IPS-18a (cell line): Measurements from ENCODE around the gene TBX5.

Source experiments
- H3K27ac ChIP-seq: one replicate; pipeline ENCODE4 v1.5.1; 2013; ENCODE audit warnings: low read length
- H3K27me3 ChIP-seq: one replicate; pipeline ENCODE4 v1.6.1; 2013; ENCODE audit warnings: mild to moderate bottlenecking, low read length; ENCODE audit not compliant: control insufficient read depth, insufficient read depth
- H3K36me3 ChIP-seq: one replicate; pipeline ENCODE4 v1.6.1; 2013; ENCODE audit warnings: low read depth, low read length; ENCODE audit not compliant: control insufficient read depth
- H3K4me1 ChIP-seq: one replicate; pipeline ENCODE4 v1.6.1; 2013; ENCODE audit warnings: low read depth, low read length; ENCODE audit not compliant: control insufficient read depth
- H3K4me3 ChIP-seq: one replicate; pipeline ENCODE4 v1.5.1; 2013; ENCODE audit warnings: low read length
- H3K9ac ChIP-seq: one replicate; pipeline ENCODE4 v1.6.1; 2013; ENCODE audit warnings: mild to moderate bottlenecking, low read length, moderate library complexity
- H3K9me3 ChIP-seq: one replicate; pipeline ENCODE4 v1.6.1; 2013; ENCODE audit warnings: low read depth, low read length; ENCODE audit not compliant: control insufficient read depth

The TBX5 gene

GRCh38 chr12:114405519-114406271 lies at the start of gene TBX5:
TSS of gene TBX5 (minus strand) at chr12:114406144. CDS start at chr12:114403898, 2,246 bp downstream.
- Histone ChIP-seq H3K9me3 (no peaks in the 10 kb centered on the region), H3K27ac (no peak within 1 kb of the TSS), H3K4me3 (no peak within 1 kb of the TSS), H3K27me3 (peaks cover 100% of the 10 kb centered on the region), H3K4me1 (peaks cover 13% of the 10 kb centered on the region), H3K36me3 (no peaks in the 10 kb centered on the region), H3K9ac (no peak within 1 kb of the TSS)

- no peak overlapping the region for H3K9ac ChIP-seq
- H3K4me3 ChIP-seq = no peak overlapping the region
- peaks cover 85% of the 10 kb centered on the region for H3K27me3 ChIP-seq
- H3K36me3 ChIP-seq = no peaks in the 10 kb centered on the region
- no peaks in the 10 kb centered on the region for H3K9me3 ChIP-seq
- H3K27ac ChIP-seq = no peak overlapping the region
- peaks cover 20% of the 10 kb centered on the region for H3K4me1 ChIP-seq
Observed at GRCh38 chr12:114451657-114452056, 45.7 kb upstream of the TBX5 start.

GRCh38 chr12:114450515-114451300 lies 44.8 kb upstream of the TBX5 start:
- H3K4me3 ChIP-seq = no peak overlapping the region
- H3K9me3 ChIP-seq = peaks cover 5% of the 10 kb centered on the region
- no peaks in the 10 kb centered on the region for H3K36me3 ChIP-seq
- peaks cover 20% of the 10 kb centered on the region for H3K4me1 ChIP-seq
- H3K27ac ChIP-seq = no peak overlapping the region
- H3K9ac ChIP-seq = no peak overlapping the region
- H3K27me3 ChIP-seq = peaks cover 91% of the 10 kb centered on the region

- peaks cover 94% of the 10 kb centered on the region for H3K27me3 ChIP-seq
- no peaks in the 10 kb centered on the region for H3K36me3 ChIP-seq
- H3K4me1 ChIP-seq = peaks cover 20% of the 10 kb centered on the region
- H3K9me3 ChIP-seq = peaks cover 5% of the 10 kb centered on the region
- H3K27ac ChIP-seq = no peak overlapping the region
- no peak overlapping the region for H3K9ac ChIP-seq
- no peak overlapping the region for H3K4me3 ChIP-seq
Observed at GRCh38 chr12:114450019-114450418, 44.1 kb upstream of the TBX5 start.

- no peak overlapping the region for H3K9ac ChIP-seq
- H3K27me3 ChIP-seq = peaks cover 98% of the 10 kb centered on the region
- H3K4me3 ChIP-seq = no peak overlapping the region
- no peaks in the 10 kb centered on the region for H3K36me3 ChIP-seq
- peaks cover 5% of the 10 kb centered on the region for H3K9me3 ChIP-seq
- H3K27ac ChIP-seq = no peak overlapping the region
- H3K4me1 ChIP-seq = peaks cover 20% of the 10 kb centered on the region
Observed at GRCh38 chr12:114448618-114448933, 42.6 kb upstream of the TBX5 start.

GRCh38 chr12:114447799-114448617 lies 42.1 kb upstream of the TBX5 start:
- Histone ChIP-seq H3K27ac (no peak overlapping the region), H3K9ac (no peak overlapping the region), H3K27me3 (peaks cover 100% of the 10 kb centered on the region), H3K36me3 (no peaks in the 10 kb centered on the region), H3K4me1 (peaks cover 20% of the 10 kb centered on the region), H3K4me3 (no peak overlapping the region), H3K9me3 (peaks cover 5% of the 10 kb centered on the region)

GRCh38 chr12:114447274-114447716 lies 41.4 kb upstream of the TBX5 start:
- Histone ChIP-seq H3K4me1 (peaks cover 20% of the 10 kb centered on the region), H3K27me3 (peaks cover 100% of the 10 kb centered on the region), H3K27ac (no peak overlapping the region), H3K9ac (no peak overlapping the region), H3K4me3 (no peak overlapping the region), H3K36me3 (no peaks in the 10 kb centered on the region), H3K9me3 (peaks cover 5% of the 10 kb centered on the region)

GRCh38 chr12:114445401-114446323 lies 39.7 kb upstream of the TBX5 start:
- H3K27ac ChIP-seq = no peak overlapping the region
- H3K4me3 ChIP-seq = no peak overlapping the region
- H3K27me3 ChIP-seq = peaks cover 100% of the 10 kb centered on the region
- peaks cover 8% of the 10 kb centered on the region for H3K9me3 ChIP-seq
- no peaks in the 10 kb centered on the region for H3K36me3 ChIP-seq
- no peak overlapping the region for H3K9ac ChIP-seq
- peaks cover 14% of the 10 kb centered on the region for H3K4me1 ChIP-seq

GRCh38 chr12:114444422-114445279 lies 38.7 kb upstream of the TBX5 start:
- Histone ChIP-seq H3K9me3 (peaks cover 8% of the 10 kb centered on the region), H3K4me1 (peaks cover 18% of the 10 kb centered on the region), H3K9ac (no peak overlapping the region), H3K4me3 (no peak overlapping the region), H3K36me3 (no peaks in the 10 kb centered on the region), H3K27ac (no peak overlapping the region), H3K27me3 (peaks cover 100% of the 10 kb centered on the region)
